ENCODE measurements around the gene ACTL8. TPM values are rescaled to one million over a fixed set of nuclear protein-coding genes. Genes with fewer than 3 reads are reported as not detected.

The ACTL8 gene
- total and polyA plus RNA-seq, 2 of the 4 experiments (the other 2 are of a cell fraction) = under 0.01 to 0.07 TPM

DNA sequence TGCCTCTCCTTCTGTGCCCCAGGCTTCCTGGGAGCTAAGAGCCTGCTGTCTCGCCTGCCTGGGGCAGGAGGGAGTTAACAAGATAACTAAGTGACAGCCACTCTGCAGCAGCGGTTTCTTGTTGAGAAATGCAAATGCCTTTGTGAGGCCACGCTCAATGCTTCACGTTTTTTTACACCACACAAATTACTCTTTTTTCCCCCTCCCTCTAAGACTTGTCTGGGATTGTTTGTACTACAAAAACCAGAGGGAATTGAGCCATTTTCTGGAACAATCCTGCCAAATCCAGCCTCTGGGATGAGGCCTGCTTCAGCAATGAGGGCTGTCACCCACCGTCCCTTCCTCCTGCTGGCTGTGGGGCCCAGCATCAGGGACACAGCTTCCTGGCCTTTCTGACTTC, 119.6 kb downstream of the ACTL8 start:
- Histone ChIP-seq H3K9me3 (ENCODE audit: control insufficient read depth, insufficient read depth, low read length) (no peaks in the 10 kb centered on the region), H2BK5ac (ENCODE audit: low read depth, low read length, poor library complexity, severe bottlenecking) (peak overlapping the region; percentile 99), H3K56ac (ENCODE audit: extremely low read depth, insufficient read depth, low read length) (peak overlapping the region; percentile 92), H3K4me2 (ENCODE audit: low read depth, low read length) (peak overlapping the region; percentile 79), H3K27me3 (ENCODE audit: control insufficient read depth, insufficient read depth, low read length) (no peaks in the 10 kb centered on the region), H2BK120ac (ENCODE audit: low read depth, low read length) (peak overlapping the region; percentile 100), H3K36me3 (ENCODE audit: control insufficient read depth, insufficient read depth, low read length) (no peaks in the 10 kb centered on the region), H3K4ac (ENCODE audit: low read depth, low read length) (peak overlapping the region; percentile 99), H2AFZ (replicated peaks; ENCODE audit: low read length, poor library complexity) (peak overlapping the region; percentile 55), H3K4me3 (ENCODE audit: insufficient read depth, low read depth, low read length) (no peak overlapping the region), H2AK9ac (replicated peaks; ENCODE audit: low read depth, low read length, poor library complexity) (peak overlapping the region; percentile 90), H3K27ac (ENCODE audit: insufficient read depth, low read length) (peak overlapping the region; percentile 99), H3K79me1 (ENCODE audit: low read depth in 1 of 2, low read length in 2 of 2) (no peaks in the 10 kb centered on the region), H2BK20ac (ENCODE audit: low read depth, low read length) (peak overlapping the region; percentile 100), H3K23ac (ENCODE audit: low read depth, low read length) (peak overlapping the region; percentile 94), H3K9me1 (ENCODE audit: insufficient read depth, low read length) (peaks cover 25% of the 10 kb centered on the region), H3K18ac (ENCODE audit: low read depth, low read length) (peak overlapping the region; percentile 94), H3K4me1 (ENCODE audit: control insufficient read depth, insufficient read depth, low read length) (peaks cover 41% of the 10 kb centered on the region), H2AK5ac (ENCODE audit: low read depth, low read length) (peak overlapping the region; percentile 97), H4K5ac (ENCODE audit: low read depth, low read length) (peak overlapping the region; percentile 91), H4K91ac (ENCODE audit: insufficient read depth, low read depth, low read length) (peak overlapping the region; percentile 100), H4K8ac (ENCODE audit: low read depth in 2 of 2, low read length in 2 of 2) (peak overlapping the region; percentile 93 to 98), H3K14ac (replicated peaks; ENCODE audit: low read depth, low read length) (peak overlapping the region; percentile 97), H2BK15ac (ENCODE audit: low read depth, low read length) (peak overlapping the region; percentile 94; the same call in 2 of the 3 replicates), H4K20me1 (ENCODE audit: insufficient read depth, low read length) (no peaks in the 10 kb centered on the region), H3K9ac (ENCODE audit: low read depth, low read length) (peak overlapping the region; percentile 73)
- intact Hi-C loops (cut with micrococcal nuclease) (loop anchor here (2.0 kb wide), 1 partner anchor 106 kb away; no protein-coding TSS in a partner anchor), dilution Hi-C loops (cut with HindIII; ENCODE audit: low sequenced_read_pairs, unreplicated experiment) (no loop called here), in situ Hi-C loops (cut with MboI; ENCODE audit: low sequenced_read_pairs) (no loop called here)
- DNase-seq = peak; percentile 90
- WGBS, 2 experiments (ENCODE audit: extremely low coverage in 2 of 2, insufficient read length in 1 of 2) = no CpG with 5 or more reads among the region's 5 CpGs
- ATAC-seq (ENCODE audit: low read depth) = peak; percentile 65
- ChIA-PET POLR2A (ENCODE audit: unreplicated experiment) (interaction anchor here (0.5 kb wide), 1 partner anchor 9 kb away, joined by 3 read pairs; no protein-coding TSS in a partner anchor), CTCF (no interaction called here)
- no TSS peak for BruUV-seq (replicated peaks)
- peak; percentile 93 for TF ChIP-seq BHLHE40 (IDR thresholded peaks at IDR 0.05; ENCODE audit: low read depth, low read length)
- peak; percentile 52; the same call in 1 of the 2 replicates for TF ChIP-seq MAZ (IDR thresholded peaks at IDR 0.05; ENCODE audit: borderline replicate concordance, low read depth, low read length)
- TF ChIP-seq CHD1 (IDR thresholded peaks at IDR 0.05; ENCODE audit: low read depth, low read length) = no peak
- no peak for TF ChIP-seq RFX5 (IDR thresholded peaks at IDR 0.05; ENCODE audit: low read depth, low read length)
- TF ChIP-seq CEBPB (IDR thresholded peaks at IDR 0.05; ENCODE audit: low read depth, low read length) = peak; percentile 60; the same call in 1 of the 2 replicates

All from IMR-90 (cell line).